ENCODE measurements around the gene PUM2.

The PUM2 gene

DNA sequence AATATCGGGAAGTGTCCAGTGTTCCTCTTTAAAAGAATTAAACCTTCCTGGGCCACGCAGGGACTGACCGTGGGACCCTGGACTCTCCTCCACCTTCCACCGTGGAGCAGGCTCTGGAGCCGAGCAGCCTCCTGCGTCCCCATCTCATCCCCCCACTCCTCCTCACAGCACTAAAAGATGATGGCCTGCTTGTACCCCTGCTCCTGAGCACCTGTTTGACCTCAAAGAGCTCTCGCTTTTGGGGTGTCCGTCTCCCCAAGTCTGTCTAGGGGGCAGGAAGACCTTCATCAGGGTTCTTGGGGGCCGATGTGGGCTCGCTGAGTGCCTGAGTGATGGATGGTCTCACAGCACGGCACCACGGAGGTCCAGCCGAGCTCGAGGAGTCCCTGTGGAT, 124.5 kb downstream of the PUM2 start:
- no peak for DNase-seq

DNA sequence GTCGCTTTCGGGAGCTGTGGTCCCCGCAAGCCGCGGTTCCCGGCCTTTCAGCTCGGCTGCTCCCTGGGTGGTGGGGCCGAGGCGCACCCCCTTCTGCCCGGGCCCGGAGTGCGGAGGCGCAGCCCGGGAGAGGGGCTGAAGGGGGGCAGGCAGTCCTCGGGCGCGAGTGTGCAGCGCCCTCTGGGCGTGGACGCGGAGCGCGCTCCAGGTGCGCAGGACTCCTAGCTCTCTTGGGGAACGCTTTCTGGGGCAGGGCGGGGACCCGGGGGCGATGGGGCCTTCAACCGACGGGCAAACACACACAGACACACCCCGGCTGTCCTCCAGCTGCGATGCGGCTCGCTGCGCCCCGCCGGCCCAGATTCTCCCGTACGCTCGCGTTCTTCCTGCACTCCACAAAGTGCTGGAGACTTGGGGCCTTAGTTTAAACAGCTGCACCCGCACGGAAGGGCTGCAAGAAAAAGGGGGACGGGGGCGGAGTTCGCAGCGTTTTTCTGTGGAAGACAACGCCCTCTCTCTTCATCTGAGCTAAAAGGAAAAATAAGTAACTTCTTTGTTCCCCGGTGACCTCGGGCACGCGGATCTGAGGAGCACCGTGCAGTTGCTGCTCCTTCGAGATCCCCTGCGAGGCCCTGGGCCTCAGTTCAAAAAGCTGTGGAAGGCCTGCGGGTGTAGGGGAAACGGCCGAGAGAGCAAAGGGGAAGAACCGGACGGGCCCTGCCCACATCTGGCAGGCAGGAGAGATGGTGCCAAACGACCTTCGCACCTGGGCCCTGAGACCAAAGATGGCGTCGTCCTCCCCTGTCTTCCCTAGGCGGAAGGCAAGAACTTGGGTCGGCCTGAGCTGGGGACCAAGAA, 125.1 kb downstream of the PUM2 start:
- DNase-seq, result peak; percentile 14

- no peak for DNase-seq
These were observed 125.8 kb downstream of the PUM2 start, which contains the start of gene SDC1 for GRCh38 chr2:20224716-20225293. TSS of gene SDC1 (minus strand) at chr2:20225130. CDS start at chr2:20224867, 263 bp downstream.

- DNase-seq, result no peak
These were observed 126.4 kb downstream of the PUM2 start for GRCh38 chr2:20224164-20224715.

- no peak for DNase-seq
These were observed 127.1 kb downstream of the PUM2 start for GRCh38 chr2:20223407-20224163.

DNA sequence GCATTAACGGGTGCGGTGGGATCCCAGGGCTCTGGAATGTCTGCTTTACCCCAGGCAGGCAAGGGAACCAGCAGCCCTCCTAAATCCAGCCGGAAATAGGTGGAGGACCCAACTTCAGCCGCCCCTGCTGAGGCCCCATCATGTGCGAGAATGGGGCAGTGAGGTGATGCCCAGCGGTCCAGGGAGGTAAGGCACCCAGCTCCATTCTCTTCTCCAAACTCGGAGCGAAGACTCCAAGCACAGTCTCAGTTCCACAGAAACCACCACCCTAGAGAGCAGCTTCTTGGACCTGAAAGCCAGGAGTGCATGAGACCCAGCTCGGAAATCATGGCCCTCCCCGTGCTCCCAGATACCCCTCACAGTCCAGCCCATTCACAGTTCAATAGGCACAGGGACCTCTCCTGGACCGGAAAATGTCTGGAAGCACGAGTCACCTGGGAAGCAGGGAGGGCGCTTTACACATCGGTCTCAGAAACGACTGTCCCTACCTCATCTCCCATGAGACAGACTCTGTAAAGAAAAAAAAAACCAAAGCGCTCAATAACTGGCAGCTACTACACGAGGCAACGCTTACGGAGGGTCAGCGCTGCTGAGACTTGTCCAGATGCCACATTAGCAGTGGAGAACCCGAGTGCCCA, 127.8 kb downstream of the PUM2 start:
- no peak for DNase-seq

DNA sequence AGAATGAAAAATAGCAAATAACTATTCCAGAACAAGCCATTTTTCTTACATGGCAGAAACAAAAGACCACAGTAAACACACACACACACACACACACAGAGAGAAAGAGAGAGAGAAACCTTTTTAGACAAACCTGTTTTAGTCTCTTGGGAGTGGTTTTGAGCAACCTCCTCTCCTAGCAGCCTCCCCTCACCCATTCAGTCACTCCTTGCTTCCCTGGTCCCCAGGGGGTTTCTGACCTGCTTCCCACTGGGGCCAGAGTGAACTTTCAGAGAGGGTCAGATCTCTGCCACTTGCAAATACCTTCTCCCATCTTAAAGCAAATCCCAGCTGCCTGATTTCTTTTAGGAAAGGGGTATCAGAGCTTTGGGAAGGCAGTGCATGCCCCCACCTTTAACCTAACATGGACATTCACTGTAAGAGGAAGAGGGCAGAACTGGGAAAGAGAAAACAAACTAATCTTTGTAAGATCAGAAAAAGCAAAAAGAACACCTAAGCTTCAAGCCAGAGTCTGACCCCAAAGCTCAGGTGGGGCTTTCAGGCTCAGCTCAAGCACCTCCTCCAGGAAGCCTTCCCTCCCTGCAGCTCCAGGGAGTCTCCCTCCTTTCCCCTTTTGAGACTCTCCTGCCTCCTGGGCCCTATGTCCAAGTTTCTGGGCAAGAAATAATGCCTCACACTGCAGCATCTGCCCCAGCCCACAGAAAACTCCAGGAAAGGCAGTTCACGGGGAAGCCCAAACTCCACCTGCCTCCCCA, 128.5 kb downstream of the PUM2 start:
- DNase-seq, result no peak

DNA sequence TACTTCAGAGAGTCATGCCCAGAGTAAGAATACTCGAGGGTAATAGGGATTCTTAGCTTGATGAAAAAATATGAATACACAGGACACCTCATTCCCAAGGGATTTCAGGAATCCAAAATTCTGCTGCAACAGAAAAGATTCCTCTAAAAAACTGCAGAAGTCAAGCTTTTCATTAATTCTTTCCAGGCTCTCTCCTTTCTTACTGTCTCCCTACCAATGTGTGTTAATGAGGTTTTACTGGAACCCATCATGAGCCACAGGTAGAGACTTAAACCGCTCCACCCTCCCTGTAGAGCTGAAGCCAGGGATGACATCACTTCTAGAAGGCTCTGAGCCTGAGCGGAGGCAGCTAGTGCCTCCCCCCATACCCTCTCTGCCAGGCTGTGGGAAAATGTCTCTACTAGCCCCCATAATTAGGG, 129.1 kb downstream of the PUM2 start:
- DNase-seq, result no peak

GRCh38 chr2:20220806-20221554, 129.7 kb downstream of the PUM2 start:
- DNase-seq, result no peak

GRCh38 chr2:20219763-20220380, 130.8 kb downstream of the PUM2 start:
- DNase-seq, result no peak

DNA sequence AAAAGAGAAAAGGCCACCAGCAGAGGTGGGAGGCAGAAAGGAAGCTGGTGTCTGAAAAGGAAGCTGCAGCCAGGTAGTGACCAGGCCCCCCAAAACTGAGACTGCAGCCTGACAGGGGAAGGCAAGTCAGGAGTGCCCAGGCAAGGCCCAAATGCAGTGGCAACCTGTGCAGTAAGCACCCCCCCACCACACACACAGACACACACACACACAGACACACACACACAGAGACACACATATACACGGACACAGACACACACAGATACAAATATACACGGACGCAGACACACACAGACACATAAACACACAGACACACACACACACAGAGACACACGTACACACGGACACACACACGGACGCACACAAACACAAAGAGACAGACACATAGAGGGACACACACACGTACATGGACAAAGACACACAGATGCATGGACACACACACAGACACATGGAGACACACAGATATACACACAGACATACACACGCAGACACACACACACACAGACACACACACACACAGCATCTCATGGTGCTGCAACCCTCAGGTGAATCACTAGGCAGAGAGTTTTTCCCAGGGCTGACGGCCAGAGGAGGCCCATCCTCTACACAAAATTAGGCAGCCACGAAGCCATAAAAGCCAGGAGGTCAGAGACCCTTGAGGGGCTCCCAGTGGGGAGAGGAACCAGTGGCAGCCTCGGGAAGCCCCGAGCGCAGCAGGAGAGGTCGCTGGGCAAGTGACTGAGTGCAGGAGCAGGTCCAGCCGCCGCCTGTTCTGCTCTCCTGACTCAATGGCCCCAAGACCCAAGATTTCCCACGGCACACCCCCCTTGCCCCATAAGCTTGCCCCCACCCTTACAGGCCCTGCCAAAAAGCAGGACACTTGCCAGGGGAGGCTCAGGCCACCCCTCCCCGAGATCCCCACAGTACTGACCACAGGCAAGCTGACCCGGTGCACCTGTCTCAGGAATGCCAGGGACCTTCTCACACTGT, 132.0 kb downstream of the PUM2 start:
- DNase-seq, result no peak

GRCh38 chr2:20217041-20217970, 133.3 kb downstream of the PUM2 start:
- no peak for DNase-seq

- DNase-seq, result no peak
These were observed 134.3 kb downstream of the PUM2 start for GRCh38 chr2:20216130-20217025.

DNA sequence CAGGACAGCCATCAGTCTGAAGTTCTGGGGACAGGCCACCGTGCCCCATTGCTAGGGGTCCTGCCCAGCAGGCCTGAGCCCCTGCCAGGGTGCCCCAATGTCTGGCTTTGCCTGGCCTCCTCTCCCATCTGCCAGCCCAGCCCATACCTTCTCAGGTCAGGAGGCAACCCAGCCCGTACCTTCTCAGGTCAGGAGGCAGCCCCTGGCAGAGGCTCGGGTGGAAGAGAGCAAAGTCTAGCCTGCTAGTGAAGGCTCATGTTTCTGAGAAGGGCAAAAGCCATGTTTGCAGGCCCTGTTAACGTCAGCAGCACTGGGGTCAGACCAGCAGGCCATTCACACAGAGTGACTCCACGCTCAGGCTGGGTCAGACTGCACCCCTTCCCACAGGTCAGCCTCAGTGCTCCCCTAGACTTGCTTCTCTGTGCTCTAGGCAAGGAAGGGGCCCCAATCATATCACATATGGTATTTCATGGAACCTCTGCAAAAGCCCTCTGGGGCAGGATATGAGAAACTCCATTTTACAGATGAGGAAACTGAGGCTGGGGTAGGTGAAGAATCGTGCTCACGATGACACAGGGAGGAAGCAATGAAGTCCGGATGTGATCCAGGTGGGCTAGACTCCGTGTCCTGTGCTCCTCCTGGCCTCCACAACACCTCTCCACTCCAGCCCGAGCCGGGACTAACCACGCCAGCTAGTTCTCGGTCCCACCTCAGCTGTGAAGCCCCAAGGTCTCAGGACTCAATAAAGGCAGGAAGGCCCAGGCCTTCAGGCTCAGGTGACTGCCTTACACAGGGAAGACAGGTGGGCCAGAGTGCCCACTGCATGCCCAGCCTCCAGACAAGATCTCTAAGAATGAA, 135.2 kb downstream of the PUM2 start:
- no peak for DNase-seq

DNA sequence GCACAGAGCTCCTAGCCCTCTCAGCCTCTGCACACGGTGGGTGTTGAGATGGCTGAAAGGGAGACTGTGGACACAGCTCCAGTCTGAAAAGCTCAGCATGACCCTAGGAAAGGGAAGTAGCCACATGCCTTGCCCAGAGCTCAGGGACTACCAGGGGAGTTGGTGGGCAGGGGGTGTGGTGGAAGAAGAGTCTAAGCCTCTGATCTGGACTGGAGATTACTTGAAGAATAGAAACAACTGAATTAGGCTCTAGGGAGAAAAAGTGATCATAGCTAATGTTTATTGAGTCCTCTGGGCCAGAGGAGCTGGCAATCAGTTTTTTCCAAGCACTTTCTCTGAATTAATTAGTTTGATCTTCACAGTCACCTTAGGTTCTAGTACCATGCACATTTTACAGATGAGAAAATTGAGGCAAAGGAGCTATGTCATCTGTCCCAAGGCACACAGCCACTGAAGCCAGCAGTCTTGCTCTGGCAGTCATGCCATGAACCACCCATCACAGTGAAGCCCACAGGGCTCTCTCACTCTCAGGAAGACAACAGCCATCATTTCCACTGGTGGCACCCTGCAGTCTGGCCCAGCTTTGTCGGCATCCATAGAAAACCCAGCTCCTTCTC, 136.0 kb downstream of the PUM2 start:
- no peak for DNase-seq
